GM21723 (cell line): ENCODE data around the gene FOXR1.

ENCODE experiments used
- ATAC-seq: cut with Tn5 transposase; IDR thresholded peaks from one replicate; pipeline ENCODE4 v1.9.1; 2021; ENCODE audit warnings: mild to moderate bottlenecking, moderate library complexity; ENCODE audit not compliant: unreplicated experiment

FOXR1 gene, protein sequence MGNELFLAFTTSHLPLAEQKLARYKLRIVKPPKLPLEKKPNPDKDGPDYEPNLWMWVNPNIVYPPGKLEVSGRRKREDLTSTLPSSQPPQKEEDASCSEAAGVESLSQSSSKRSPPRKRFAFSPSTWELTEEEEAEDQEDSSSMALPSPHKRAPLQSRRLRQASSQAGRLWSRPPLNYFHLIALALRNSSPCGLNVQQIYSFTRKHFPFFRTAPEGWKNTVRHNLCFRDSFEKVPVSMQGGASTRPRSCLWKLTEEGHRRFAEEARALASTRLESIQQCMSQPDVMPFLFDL

DNA sequence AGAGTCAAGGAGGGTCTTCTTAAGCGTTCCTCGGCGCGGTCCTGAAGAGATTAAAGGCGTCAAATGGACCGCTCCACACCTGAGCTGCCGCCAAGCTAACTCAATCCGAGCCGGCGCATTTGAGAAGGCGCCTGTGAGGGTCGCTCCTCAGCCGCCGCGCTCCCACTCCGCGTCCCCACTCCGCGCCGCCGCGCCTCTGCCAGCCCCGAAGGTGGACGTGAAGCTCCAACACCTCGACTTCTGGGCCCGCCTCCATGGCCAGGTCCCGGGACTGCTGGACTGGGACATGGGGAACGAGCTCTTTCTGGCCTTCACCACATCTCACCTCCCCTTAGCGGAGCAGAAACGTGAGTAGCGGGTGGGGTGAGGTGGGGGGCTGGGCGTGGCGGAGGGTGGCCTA, at the start of gene FOXR1:
FOXR1 (plus strand) TSS at position 116 of the 400 bp plus-strand sequence; CDS start at position 287, 171 bp downstream.
- ATAC-seq: no peak

DNA sequence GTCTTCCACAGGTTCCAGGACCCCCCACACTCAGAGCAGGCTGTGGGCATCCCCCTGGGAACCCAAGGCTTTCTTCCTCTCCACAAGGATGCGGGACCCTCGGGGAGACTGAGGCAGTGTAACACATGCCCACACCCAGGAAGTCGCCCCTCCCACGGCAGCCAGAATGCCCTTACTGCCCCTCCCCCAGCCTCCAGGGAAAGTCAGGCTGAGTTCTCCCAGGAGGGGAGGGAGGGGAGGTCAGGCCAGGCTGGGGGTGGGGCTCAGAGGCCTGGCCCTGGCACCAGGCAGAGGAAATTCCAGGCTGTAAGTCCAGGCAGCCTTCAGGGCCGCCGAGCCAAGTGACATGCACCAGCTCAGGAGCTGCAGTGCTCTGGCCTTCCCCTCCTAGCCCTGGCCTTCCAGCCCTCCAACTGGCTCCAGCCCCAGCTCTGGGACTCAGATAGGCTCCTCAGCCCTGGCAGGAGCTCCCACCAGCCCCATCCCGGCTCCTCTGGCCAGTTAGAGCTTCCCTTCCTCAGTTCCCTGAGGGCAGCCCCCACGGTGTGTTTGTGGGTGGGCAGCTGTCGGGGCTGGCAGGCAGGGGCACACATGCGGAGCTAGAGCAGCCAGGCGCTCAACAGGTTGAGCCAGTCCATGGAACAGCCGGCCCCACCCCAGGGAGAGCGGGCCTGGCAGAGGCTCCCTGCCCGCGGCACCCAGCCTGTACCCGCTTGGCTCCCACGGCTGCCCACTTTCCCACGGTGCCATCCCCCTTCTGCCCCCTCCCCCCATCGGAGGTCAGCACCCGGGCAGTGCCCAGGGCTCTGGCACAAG, 49.4 kb upstream of the FOXR1 start:
- no peak for ATAC-seq

DNA sequence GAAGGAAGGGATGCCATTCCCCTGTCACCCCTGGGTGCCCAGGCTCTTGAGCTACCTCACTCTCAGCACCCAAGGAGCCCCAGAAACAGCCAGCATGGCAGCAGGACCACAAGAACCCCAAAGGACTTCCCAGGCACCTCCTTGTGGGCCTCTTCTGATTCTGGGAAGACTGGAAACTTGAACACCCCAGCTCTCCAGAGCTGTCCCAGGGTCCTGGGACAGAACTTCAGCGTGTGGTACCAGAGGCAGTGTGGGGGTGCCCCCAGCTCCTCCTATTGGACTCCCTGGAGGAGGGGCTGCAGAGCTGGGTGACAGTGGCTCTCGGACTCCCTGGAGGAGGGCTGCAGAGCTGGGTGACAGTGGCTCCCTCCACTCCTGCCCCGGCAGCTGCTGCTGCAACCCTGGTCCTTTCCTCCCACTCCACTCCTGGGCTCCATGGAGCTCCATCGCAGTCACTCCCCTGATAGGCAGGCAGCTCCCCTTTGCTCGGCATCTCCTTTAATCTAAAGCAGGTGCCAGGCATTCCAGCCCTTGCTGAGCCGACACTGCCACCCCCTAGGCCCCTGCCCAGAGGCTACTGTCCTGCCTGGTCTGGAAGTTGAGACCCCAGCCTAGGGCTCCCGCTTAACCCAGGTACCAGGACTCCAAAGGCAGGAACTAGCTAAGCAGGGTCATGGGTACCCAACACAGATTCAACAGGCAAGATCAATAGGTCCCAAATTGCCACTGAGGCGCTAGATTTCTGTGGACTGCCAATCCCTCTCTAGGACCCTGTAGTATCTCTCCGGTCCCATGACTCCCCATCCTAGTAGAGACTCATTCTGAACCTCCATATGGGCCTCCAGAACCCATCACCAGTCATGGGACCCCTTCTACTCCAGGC, 48.6 kb upstream of the FOXR1 start:
- ATAC-seq: no peak

DNA sequence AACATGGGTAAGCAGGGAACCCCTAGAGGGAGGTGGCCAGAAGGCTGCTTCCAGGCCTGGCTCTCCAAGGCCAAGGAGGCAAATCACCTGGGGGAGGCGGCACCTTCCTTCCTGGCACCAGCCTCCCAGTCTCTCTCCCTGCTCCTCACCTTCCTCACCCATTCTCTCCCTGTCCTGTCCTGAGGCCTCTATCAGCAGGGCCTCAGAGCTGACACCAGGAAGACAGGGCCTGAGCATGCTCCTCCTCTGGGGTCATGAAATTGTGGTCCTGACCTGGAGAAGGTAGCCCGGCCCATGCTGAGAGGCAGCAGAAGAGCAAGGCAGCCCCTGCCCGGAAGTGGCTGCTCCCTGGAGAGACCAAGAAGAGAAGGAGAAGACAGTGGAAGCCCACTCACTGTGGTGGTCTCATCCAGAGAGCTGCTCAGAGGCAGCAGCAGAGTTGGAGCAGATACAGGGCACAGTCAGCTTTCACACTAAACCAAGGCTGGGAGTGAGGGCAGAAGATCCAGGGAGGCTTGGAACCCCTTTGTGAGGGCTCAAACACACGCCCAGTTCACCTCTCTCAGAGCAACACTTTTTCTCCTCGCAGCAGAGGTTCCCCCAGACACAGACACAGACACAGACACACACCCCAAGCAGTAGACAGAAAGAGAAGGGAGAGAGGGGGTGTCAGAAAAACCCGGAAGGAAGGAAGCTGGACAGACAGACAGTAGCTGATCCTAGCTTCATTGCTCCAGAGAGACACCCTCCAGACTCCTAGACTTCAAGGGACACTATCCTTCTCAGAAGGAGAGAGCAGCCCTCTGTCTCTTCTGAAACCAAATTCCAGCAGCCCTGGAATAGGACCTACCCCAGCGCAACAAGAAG, 47.6 kb upstream of the FOXR1 start:
- ATAC-seq: no peak

DNA sequence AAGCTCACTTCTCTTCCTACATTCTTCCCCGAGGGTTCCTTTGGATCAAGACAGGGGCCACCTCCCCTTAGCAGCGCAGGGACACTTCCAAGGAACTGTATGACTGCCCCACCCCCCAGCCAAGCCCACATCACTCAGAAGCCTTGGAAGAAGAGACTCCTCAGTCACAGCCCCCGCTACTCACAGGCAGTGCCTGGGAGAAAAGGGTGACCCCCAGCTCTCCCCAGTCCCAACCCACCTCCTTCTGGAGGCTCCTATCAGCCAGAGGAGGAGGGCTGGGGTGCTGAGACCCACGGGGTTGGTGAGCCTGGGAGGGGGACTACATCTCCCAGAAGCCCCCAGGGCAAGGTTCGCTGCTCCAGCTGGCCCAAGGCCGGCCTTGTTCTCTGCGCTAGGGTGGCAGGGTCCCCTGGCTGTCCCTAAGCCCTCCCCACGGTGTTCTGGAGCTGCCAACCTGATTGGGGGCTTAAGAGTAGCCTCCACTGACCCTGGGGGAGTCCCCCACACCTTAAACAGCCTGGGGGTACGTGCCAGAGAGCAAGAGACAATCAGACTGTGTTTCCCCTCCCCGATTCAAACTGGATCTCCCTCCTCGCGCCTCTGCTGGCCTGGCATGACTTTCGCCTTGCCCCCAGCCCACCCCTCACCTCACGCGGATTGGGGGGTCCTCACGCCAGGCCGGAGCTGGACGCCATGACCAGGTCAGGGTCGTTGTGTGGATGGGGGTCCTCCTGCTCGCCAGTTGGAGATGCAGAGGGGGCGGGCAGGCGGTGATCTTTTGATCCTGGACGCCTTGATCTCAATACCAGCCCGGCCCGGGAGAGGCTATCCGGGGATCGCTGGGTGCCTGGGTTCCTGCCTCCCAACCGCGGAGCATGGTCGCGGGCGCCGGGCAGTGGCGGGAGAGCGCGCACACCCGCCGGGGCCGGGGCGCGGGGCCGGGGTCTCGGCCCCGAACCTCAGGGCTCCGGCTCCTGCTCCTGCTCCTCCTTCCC, 46.7 kb upstream of the FOXR1 start:
- ATAC-seq: no peak

DNA sequence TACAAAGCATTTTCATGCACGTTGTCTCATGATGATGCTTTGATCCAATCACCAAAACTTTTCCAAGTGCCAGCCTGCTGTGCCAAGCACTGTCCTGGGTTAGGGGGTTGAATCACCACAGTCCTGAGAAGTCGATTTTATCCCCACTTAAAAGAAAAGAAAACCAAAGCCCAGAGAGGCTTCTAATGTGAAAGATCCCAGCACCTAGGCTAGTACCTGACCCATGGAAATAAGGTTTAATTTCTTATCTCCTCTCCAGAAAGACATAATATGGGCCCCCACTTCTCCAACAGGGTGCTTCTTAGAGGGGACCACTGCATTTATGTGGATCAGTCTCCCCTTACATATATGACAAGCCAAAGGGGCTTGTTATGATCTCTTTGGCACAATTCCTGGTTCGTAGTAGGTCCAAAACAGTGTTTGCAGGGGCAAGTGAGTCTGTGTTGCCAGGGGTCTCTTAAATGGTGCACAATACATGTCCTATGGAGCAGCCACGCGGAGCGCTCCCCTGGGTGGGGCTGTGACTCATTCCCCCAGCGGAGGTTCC, 43.9 kb upstream of the FOXR1 start:
- ATAC-seq: no peak

DNA sequence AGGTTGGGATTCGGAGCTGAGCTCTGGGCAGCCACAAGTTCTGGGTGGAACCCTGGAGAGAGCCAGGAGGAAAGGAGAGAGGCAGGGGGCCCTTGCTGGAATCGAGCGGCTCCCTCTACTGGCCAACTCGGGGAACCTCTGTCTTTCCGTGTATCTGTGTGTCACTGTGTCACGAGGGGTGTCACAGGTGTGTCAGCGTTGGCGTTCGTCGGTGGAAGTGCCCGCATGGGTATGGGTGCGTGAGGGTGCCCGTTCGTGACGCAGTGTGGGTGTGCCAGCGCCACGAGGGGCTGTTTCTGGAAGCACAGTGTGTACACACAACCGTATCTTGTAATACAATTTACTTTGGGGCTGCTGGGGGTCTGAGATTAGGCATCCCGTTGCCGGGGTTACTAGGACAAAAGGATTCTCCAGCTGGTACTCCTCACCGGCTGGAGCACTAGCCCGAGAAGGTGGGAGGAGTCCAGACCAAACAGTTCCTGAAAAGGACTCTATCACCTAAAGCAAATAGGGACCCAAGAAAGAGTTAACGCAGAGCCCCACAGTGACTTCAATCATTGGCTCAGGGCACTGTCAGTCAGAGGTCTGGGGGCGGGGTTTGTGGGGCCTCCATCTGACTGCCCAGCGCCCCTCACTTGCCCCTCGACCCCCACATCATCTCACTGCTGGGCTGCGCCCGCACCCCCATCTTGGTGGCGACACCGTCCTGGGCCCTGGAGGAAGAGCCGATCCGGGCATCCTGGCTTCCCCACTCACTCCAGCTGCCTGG, 43.3 kb upstream of the FOXR1 start:
- peak; percentile 45 for ATAC-seq

DNA sequence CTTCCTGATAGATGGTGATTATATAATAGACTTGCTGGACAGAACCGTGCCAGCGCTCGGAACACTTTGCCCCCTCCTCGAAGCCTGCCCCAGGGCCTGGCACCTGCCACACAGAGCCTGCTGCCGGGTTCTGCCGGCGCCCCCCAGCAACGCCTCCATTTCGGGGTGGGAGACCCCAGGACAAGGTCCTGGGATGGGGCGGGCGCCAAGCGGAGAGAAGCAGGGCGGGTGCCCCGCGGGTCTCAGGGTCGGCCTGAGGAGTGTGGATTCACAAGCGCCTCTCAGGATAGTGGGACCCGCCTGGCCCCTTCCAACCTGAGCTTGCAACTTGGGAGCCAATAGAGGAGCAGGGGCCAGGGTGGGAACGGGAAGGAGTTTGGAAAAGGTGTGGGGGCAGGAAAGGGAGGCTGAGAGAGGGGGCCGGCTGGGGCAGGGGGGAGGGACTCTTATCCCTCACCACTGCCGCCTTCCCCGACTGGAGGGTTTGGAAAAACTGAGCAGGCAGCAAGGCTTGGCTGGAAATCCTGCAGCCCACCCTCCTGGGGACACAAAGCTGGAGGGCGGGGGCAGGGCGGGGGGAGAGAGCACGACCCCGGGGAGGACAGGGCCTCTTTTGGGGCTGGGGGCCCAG, 42.6 kb upstream of the FOXR1 start:
- ATAC-seq: no peak

DNA sequence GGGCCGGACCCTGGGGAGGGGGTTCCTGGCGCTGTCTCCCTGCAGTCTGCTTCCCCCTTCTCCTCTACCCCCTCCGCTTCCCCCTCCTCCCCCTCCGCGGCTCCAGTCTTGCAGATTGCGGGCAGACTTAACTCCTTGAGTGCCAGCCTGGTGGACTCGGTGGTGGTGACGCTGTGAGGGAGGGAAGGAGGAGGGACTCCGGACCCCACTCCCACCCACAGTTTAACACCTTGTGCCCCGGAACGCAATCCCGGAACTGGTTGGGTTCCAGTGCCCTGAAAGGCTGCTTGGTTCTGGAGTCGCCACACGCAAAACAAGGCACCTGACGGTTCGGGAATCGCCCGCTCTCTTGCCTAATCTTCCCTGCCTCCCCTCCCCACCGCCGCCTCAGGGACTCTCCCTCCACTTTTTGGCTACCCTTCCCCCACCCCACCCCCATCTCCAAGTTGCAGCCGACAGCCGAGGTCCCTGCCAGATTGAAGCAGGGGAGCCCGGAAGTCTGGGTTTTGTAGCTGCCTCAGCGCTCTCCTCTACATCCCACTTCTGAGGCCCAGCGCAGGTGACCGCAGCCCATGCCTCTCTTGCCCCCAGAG, 42.0 kb upstream of the FOXR1 start:
- ATAC-seq: no peak

DNA sequence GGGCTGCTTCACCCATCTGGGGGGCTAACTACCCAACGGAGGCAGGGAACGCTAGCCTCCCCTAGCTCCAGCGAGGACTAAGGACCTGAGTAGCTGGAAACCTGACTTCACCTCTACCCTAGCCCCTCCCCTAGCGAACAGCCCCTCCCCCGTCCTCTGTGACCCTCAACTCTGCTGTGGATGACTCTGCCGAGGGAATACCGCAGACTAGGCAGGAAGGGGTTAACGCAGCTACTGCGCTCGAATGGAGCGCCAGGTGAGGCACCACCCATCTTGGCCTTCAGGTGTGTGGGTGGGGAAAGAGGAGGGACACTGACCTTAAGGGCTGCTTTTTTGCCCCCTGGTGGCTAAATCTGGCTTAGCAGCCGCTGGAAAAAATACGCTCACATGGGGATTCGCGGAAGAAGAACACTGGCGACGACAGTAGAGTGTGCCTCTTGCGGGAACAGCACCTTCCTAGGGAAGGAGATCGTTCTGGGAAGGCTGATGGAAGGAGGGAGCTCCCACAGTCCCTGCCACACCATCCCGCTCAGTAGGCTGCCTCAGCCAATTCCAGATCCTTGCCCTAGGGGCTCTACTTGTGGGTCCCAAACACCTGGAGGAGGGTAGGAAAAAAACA, 41.4 kb upstream of the FOXR1 start:
- ATAC-seq: no peak

DNA sequence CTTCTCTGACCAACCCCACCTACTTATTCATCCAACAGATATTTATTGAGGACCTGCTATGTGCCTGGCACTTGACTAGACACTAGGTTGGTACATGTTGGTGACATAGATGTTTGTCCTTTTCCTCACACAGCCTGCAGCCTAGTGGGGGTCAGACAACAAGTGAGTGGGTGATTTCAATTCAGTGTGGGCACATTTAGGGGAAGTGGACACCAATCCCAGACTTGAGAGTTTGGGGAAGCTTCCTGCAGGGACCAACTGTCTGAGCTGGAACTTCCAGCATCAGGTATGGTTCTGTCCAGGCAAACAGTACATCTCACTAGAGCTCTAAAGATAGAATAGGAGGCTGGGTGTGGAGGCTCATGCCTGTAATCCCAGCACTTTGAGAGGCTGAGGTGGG, 40.0 kb upstream of the FOXR1 start:
- ATAC-seq: no peak

DNA sequence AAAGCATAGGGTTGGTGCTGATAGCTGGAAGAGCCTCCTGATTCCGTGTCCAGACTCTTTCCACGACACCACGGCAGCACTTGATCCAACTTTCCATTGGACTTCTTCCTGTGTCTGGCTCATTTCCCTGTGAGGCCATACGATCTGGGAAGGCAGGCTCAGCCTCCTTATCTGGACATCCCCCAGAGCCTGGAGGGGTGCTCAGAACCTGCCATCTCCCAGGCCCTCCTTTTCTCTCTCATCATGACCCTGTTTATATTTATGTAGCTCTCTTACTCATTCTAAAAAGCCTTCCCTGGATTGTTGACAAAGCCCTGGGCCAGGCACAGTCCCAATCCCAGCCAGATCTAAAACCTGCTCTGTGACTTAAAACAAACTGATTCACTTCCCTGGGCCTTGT, 38.1 kb upstream of the FOXR1 start:
- no peak for ATAC-seq

DNA sequence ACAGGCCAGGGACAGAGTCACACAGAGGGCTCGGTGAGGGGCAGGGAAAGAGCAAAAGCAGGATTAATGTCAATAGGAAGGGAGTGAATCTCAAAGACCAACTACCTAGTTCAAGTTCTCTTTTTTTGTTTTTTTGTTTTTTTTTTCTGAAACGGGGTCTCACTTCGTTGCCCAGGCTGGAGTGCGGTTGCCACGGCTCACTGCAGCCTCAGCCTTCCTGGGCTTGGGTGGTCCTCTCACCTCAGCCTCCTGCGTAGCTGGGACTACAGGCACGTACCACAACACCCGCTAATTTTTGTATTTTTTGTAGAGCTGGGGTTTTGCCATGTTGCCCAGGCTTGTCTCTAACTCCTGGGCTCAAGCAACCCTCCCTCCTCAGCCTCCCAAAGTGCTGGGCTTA, 36.2 kb upstream of the FOXR1 start:
- no peak for ATAC-seq

DNA sequence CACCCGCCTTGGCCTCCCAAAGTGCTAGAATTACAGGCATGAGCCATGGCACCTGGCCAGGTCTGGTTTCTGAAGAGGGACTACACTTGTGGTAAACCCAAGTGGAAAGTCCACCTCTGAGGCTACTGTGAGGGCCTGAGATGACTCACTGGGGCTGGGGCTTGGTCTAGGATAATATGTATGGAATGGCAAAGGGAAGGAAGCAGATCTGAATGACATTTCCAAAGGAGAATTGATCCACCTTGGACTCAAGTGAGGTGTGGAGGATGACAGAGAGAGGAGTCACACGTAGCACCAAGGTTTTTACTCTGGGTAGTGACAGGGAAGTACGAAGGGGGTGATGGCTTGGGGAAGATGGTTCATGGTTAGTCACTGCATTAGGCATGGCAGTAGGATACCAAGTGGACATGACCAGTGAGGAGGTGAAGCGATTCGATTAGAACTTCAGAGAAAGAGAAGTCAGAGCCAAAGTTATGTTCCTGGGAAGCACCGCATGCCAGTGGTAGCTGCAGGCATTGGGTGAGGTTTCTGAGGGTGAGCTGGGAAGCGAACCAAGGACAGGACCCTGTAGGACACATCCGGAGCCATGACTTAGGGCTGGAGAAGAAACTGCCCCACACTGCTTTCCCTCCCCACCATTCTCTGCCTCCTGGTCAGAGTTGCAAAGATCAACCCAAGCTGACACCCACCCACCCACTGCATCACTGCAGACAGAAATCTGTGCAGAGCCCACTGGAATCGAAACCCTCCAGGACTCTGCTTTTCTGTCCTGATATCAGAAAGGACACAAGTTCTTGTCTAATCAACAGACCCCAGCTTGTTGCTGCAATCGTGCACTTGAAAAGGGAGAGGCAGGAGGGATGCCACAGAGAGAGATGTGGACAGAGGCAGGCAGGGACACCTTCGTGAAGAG, 32.8 kb upstream of the FOXR1 start:
- ATAC-seq: no peak

DNA sequence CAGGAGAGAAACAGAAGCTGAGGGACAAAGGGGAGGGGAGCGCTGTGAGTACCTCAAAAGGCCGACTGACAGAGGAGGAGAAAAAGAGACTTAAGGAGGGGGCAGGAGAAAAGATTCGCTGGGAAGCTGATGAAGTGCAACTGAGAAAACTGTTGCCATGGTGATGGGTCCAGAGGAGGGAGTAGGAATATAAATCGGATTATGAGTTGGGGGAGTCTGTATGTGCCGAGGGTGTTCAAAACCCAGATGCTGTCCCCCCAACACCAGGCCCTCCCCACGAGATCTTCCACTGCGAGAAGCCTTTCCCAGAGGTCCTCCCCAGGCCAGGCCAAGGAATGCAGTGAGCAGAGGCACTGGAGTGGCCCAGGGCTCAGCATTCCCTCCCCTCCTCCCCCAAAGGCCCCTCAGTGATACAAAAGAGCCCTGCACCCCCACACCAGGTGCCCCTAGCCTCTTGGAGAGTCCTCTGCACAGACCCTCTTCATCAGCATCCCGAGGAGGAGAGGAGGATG, 32.1 kb upstream of the FOXR1 start:
- no peak for ATAC-seq
